ENCODE results near the gene RECQL5. TPM values are rescaled to one million over a fixed set of nuclear protein-coding genes. Genes with fewer than 3 reads are reported as not detected.

RECQL5 gene
- total RNA-seq, 1 donor from 2014 or later: 44.7 TPM

DNA sequence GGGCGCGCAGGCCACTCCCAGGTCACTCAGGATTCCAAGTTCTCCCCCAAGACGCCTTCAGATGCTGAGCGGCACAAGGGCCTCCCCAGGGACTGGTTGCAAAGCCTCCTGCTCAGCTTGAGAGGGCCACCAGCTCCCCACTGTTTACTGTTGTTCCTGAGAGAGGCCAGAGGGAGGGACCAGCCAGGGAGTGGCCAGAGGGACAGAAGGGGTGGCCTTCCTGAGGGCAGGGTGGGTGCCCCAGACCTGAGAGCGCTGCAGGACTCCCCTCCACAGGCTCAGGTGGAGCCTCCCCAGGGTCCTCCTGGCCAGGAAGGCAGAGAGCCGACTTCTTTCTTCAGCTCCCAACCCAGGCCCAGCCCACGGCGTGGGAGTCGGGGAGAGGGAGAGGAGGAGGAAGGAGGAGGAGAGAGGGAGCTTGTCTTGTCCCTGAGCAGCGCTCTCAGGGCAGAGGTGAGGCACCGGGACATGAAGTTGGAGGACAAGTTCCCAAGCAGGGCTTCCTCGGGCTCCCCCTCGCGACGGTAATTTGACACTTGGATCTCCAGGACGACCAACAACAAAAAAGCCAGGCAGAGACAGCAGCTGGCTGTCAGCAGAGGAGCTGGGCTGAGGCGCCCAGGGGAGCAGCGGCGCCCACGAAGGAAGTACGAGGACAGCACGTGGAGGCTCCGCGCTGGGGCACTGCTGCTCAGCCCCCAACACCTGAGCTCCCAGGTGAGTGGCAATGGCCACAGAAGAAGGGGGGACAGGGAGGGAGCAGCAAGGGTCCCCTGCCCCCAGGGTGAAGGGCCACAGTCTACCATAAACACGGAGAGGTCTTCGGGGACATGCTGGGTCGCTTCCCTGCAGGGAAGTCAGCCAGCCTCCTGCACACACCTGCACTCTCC is 33.2 kb downstream of the RECQL5 start:
- peaks cover 24% of the 10 kb centered on the region for H3K4me1 Mint-ChIP-seq (ENCODE audit: unreplicated experiment)
- peaks cover 5% of the 10 kb centered on the region for H3K36me3 Mint-ChIP-seq (ENCODE audit: unreplicated experiment)
- no peak overlapping the region for H3K4me3 Mint-ChIP-seq (ENCODE audit: unreplicated experiment)
- TF ChIP-seq, protein P1, sequence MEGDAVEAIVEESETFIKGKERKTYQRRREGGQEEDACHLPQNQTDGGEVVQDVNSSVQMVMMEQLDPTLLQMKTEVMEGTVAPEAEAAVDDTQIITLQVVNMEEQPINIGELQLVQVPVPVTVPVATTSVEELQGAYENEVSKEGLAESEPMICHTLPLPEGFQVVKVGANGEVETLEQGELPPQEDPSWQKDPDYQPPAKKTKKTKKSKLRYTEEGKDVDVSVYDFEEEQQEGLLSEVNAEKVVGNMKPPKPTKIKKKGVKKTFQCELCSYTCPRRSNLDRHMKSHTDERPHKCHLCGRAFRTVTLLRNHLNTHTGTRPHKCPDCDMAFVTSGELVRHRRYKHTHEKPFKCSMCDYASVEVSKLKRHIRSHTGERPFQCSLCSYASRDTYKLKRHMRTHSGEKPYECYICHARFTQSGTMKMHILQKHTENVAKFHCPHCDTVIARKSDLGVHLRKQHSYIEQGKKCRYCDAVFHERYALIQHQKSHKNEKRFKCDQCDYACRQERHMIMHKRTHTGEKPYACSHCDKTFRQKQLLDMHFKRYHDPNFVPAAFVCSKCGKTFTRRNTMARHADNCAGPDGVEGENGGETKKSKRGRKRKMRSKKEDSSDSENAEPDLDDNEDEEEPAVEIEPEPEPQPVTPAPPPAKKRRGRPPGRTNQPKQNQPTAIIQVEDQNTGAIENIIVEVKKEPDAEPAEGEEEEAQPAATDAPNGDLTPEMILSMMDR (IDR thresholded peaks at IDR 0.05): peak; percentile 71
- peak; percentile 96 for DNase-seq (ENCODE audit: extremely low spot score, unreplicated experiment)
- H3K27ac Mint-ChIP-seq (ENCODE audit: unreplicated experiment): peak overlapping the region; percentile 84
- no peaks in the 10 kb centered on the region for H3K9me3 Mint-ChIP-seq (ENCODE audit: unreplicated experiment)
- no peaks in the 10 kb centered on the region for H3K27me3 Mint-ChIP-seq (ENCODE audit: unreplicated experiment)

- H3K4me3 Mint-ChIP-seq (ENCODE audit: unreplicated experiment): no peak within 1 kb of the TSS
- H3K27ac Mint-ChIP-seq (ENCODE audit: unreplicated experiment): peak within 1 kb of the TSS; percentile 84
- TF ChIP-seq, protein P1 (IDR thresholded peaks at IDR 0.05): peak; percentile 99
- H3K27me3 Mint-ChIP-seq (ENCODE audit: unreplicated experiment): no peaks in the 10 kb centered on the region
- peak; percentile 96 for DNase-seq (ENCODE audit: extremely low spot score, unreplicated experiment)
- peaks cover 24% of the 10 kb centered on the region for H3K4me1 Mint-ChIP-seq (ENCODE audit: unreplicated experiment)
- no peaks in the 10 kb centered on the region for H3K9me3 Mint-ChIP-seq (ENCODE audit: unreplicated experiment)
- H3K36me3 Mint-ChIP-seq (ENCODE audit: unreplicated experiment): peaks cover 3% of the 10 kb centered on the region
Observed at GRCh38 chr17:75632863-75633485, 34.0 kb downstream of the RECQL5 start, which contains the start of gene SMIM5. Gene SMIM5, plus strand, starts transcription at chr17:75633434. Its CDS starts 6,768 bp downstream, at chr17:75640202.

GRCh38 chr17:75632428-75632827 is 34.5 kb downstream of the RECQL5 start:
- no peak overlapping the region for H3K27ac Mint-ChIP-seq (ENCODE audit: unreplicated experiment)
- no peak for DNase-seq (ENCODE audit: extremely low spot score, unreplicated experiment)
- peaks cover 24% of the 10 kb centered on the region for H3K4me1 Mint-ChIP-seq (ENCODE audit: unreplicated experiment)
- no peaks in the 10 kb centered on the region for H3K9me3 Mint-ChIP-seq (ENCODE audit: unreplicated experiment)
- H3K36me3 Mint-ChIP-seq (ENCODE audit: unreplicated experiment): peaks cover 5% of the 10 kb centered on the region
- no peak overlapping the region for H3K4me3 Mint-ChIP-seq (ENCODE audit: unreplicated experiment)
- H3K27me3 Mint-ChIP-seq (ENCODE audit: unreplicated experiment): no peaks in the 10 kb centered on the region
- TF ChIP-seq, protein P1 (IDR thresholded peaks at IDR 0.05): no peak

- no peaks in the 10 kb centered on the region for H3K27me3 Mint-ChIP-seq (ENCODE audit: unreplicated experiment)
- H3K36me3 Mint-ChIP-seq (ENCODE audit: unreplicated experiment): peaks cover 5% of the 10 kb centered on the region
- DNase-seq (ENCODE audit: extremely low spot score, unreplicated experiment): no peak
- H3K4me1 Mint-ChIP-seq (ENCODE audit: unreplicated experiment): peaks cover 24% of the 10 kb centered on the region
- H3K4me3 Mint-ChIP-seq (ENCODE audit: unreplicated experiment): no peak overlapping the region
- H3K9me3 Mint-ChIP-seq (ENCODE audit: unreplicated experiment): no peaks in the 10 kb centered on the region
- TF ChIP-seq, protein P1 (IDR thresholded peaks at IDR 0.05): no peak
- H3K27ac Mint-ChIP-seq (ENCODE audit: unreplicated experiment): no peak overlapping the region
Observed at GRCh38 chr17:75631353-75631752, 35.6 kb downstream of the RECQL5 start.
